Fibroblast of the aortic adventitia (primary cell): ENCODE data around the gene MFSD6. TPM values are rescaled to one million over a fixed set of nuclear protein-coding genes. Genes with fewer than 3 reads are reported as not detected.

Experiments
- DNase-seq: peaks from one replicate; pipeline ENCODE4 v3.0.0-alpha.2; 2010; ENCODE audit warnings: low read depth
- H3K4me3 ChIP-seq: 2 replicates; pipeline ENCODE4 v1.5.1; 2011; ENCODE audit warnings: low read depth, mild to moderate bottlenecking, control low read depth, low read length, moderate library complexity
- CTCF ChIP-seq: IDR thresholded peaks from 2 replicates; pipeline ENCODE4 v1.5.1; 2011; ENCODE audit warnings: mild to moderate bottlenecking, low read length, control low read depth, inconsistent platforms; ENCODE audit not compliant: insufficient read depth
- total RNA-seq: library from RNA; depleted of rRNA; stranded (reverse); fragments of >200 nt; gene quantifications from 2 replicates; pipeline ENCODE4 v1.2.3, GENCODE V29; 2012; ENCODE audit warnings: low replicate concordance

The MFSD6 gene
- total RNA-seq, 1 donor, result 8.0 TPM

DNA sequence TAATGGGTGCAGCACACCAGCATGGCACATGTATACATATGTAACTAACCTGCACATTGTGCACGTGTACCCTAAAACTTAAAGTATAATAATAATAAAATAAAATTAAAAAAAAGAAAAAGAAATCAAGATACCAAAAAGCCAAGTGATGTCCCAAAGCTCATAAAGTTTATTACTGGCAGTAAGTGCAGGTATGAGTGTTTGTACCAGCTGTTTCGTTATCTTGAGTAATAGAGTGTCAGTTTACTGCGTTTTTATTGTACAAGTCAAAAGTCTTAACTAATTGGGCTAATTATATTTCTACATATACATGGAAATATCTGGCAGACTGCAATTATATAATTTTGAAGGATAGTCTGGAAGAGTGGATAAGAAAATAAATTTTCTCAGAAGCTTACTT lies 41.8 kb downstream of the MFSD6 start:
- no peak overlapping the region for H3K4me3 ChIP-seq
- no peak for DNase-seq
- TF ChIP-seq CTCF, result no peak

DNA sequence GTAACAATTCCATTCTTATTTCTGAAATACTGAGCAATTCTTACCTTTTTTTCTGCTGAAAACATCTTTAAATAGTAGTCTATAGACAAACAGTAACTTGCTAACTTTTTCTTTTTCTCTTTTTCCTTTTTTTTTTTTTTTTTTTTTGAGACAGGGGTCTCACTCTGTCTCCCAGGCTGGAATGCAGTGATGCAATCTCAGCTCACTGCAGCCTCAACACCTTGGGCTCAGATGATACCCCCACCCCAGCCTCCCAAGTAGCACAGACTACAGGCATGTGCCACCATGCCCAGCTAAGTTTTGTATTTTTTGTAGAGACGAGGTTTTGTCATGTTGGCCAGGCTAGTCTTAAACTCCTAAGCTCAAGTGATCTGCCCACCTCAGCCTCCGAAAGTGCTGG lies 42.2 kb downstream of the MFSD6 start:
- TF ChIP-seq CTCF, result no peak
- no peak for DNase-seq
- H3K4me3 ChIP-seq, result no peak overlapping the region

- DNase-seq, result peak; percentile 27
- TF ChIP-seq CTCF, result no peak
- no peak overlapping the region for H3K4me3 ChIP-seq
These were observed 43.5 kb downstream of the MFSD6 start for GRCh38 chr2:190451561-190452176.

GRCh38 chr2:190452433-190452832 lies 44.3 kb downstream of the MFSD6 start:
- H3K4me3 ChIP-seq, result no peak overlapping the region
- no peak for TF ChIP-seq CTCF
- no peak for DNase-seq

DNA sequence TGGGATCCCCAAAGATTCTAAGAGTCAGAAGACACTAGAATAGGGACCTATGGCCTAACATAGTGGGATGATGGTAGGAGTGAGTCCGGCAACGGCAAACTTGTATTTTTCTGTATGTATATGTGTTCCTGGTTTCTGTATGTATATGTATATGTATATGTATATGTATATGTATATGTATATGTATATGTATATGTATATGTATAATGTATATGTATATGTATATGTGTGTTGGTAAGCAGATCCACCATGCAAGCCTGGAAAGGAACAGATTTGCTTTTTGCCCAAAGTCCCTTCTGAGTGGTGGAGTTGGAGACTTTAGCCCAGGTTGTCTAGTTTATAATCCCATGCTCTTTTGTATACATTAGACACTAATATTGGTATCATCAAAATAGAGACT lies 46.6 kb downstream of the MFSD6 start:
- no peak for TF ChIP-seq CTCF
- no peak for DNase-seq
- no peak overlapping the region for H3K4me3 ChIP-seq

GRCh38 chr2:190455358-190456095 lies 47.4 kb downstream of the MFSD6 start:
- no peak for TF ChIP-seq CTCF

GRCh38 chr2:190456833-190457232 lies 48.7 kb downstream of the MFSD6 start:
- TF ChIP-seq CTCF, result no peak
- no peak overlapping the region for H3K4me3 ChIP-seq
- no peak for DNase-seq

More at GRCh38 chr2:190455358-190456095, 47.4 kb downstream of the MFSD6 start:
- H3K4me3 ChIP-seq, result no peak overlapping the region
- DNase-seq, result no peak
